GM18868 (cell line): ENCODE results near the gene DYNLT2B.
A peak's percentile ranks its signal among the peaks of the same experiment; 100 is the strongest.
"Not testable (repeated sequence)": the region's sequence is repeated elsewhere in the genome, so short reads cannot be mapped to it uniquely, and the experiment has no call there.

Source experiments
- ATAC-seq: cut with Tn5 transposase; IDR thresholded peaks from one replicate; pipeline ENCODE4 v1.9.1; 2021; ENCODE audit warnings: mild to moderate bottlenecking, moderate library complexity; ENCODE audit not compliant: unreplicated experiment

DYNLT2B gene

DNA sequence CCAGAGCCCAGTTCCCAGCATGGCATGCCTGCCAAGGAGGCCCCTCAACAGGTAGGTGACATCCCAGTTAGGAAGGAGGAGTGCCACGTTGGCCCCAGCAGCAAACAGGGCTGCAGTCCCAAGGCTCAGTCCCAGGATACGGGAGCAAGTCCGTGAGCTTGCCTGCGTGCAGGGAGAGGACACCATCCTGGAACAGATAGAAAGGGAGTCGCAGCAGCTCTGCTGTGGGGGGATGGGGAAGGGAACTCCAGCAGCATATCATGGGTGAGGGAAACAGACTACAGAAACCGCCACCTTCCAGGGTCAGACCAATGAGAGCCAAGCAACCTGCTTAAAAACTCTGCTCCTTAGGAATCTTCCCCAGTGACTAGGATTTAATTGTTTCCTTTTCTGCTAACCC, 9.4 kb upstream of the DYNLT2B start:
- no peak for ATAC-seq

DNA sequence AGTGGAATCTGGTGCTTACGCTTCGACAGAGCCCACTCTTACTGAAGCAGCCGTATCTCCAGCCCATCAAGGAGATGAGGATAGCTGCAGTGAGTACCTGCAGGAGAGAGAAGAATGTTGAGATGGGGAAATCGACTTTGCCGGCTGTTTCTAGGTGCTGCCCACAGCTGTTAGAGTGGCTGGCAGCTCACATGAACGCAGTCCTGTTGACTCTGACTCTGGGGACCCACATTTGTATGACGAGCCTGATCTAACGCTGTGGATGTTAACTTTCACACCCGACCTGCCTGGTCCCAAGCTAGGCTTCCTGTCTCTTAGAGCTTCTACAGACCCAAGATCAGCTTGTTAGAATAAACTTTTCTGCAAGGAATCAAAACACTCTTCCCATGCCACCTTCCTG, 8.9 kb upstream of the DYNLT2B start:
- ATAC-seq = no peak

DNA sequence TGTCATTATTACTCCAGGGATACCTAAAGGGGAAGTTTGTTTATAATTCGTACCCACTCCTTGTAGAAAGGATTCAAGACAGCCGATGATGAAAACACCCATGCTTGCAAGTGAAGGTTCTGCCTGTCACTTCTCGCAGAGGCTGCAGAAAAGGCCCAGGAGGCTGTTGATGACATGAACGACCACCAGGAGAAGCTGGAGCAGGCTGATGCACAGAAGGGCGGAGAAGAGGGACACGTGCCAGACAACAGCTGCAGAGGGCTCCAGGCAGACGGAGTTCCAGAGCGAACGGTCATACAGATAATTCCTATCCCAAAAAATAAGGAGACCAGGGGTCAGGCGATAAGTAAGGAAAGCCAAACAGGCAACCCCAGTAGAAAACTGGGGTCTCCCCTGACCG, 5.7 kb upstream of the DYNLT2B start:
- no peak for ATAC-seq

DNA sequence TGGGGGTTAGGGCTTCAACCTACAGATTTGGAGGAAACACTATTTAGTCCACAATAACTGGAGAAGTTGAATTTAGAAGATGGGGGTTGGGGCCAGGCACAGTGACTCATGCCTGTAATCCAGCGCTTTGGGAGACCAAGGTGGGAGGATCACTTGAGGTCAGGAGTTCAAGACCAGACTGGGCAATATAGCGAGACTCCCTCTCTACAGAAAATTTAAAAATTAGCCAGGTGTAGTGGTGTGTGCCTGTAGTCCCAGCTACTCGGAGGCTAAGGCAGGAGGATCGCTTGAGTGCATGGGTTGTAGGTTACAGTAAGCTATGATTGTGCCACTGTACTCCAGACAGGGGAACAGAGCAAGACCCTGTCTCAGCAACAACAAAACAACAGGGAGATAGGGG, 5.0 kb upstream of the DYNLT2B start:
- ATAC-seq = no peak

DNA sequence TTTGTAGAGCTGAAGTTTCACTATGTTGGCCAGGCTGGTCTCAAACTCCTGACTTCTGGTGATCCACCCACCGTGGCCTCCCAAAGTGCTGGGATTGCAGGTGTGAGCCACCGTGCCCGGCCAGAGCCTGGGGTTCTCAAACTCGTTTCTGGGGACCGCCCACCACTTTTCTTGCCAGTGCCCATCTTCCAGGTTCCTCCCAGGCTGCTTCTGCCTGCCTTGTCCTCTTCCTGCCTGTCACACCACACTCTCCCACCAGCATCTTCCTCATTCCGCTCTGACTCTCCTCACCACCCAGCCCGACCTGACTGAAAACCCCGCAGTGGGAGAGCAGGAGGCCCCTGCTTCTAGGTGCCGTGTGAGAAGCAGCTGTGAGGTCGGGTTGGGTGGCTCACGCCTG, 3.1 kb upstream of the DYNLT2B start:
- ATAC-seq = no peak

DNA sequence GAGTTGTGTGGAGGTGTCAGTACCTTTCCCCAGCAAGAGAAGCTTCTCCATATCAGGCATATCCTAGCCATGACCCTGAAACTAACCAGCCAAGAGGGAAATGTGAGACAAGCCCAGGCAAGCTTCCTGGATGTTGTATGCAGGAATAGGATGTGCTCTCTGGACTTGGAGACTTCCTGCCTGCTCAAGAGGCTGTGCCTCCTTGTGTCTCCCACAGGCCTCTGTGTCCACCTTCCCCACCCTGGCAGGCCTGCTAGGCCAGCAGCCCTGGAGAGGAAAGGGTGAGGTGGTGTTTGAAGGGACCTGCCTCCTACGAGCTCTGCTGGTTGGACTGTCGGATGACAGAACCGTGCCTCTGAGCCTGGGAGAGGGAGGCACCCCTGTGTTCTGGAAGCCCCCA, 2.1 kb upstream of the DYNLT2B start:
- ATAC-seq = no peak

DNA sequence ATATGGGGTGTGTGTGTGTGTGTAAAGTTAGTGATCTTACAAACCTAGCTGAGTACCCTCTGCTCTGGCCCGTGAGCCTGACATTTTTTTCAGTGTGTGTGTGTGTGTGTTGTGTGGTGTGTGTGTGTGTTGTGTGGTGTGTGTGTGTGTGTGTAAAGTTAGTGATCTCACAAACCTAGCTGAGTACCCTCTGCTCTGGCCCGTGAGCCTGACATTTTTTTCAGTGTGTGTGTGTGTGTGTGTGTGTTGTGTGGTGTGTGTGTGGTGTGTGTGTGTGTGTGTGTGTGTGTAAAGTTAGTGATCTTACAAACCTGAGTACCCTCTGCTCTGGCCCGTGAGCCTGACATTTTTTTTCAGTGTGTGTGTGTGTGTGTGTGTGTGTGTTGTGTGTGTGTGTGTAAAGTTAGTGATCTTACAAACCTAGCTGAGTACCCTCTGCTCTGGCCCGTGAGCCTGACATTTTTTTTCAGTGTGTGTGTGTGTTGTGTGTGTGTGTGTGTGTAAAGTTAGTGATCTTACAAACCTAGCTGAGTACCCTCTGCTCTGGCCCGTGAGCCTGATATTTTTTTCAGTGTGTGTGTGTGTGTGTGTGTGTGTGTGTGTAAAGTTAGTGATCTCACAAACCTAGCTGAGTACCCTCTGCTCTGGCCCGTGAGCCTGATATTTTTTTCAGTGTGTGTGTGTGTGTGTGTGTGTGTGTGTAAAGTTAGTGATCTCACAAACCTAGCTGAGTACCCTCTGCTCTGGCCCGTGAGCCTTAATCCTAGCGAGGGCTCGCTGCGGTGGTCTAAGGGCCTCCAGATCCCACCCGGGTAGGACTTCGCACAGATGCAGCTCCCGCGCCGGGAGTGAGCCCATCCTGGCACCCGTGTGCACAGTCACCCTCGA, 997 bp downstream of the DYNLT2B start:
- ATAC-seq = not testable (repeated sequence)

DNA sequence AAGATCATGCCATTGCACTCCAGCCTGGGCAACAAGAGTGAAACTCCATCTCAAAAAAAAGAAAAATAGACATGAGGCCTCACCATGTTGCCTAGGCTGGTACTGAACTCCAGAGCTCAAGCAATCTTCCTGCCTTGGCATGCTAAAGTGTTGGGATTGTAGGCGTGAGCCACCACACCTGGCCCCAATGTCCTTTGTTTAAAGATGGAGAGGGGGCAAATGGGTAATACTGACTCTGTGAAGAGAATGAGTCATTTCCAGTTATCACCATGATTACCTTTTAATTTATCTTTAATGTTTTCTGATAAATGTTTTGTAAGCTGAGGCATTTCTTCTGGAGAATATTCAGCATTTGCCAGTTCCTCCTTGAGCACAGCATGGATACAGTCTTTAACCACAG, 2.2 kb downstream of the DYNLT2B start:
- ATAC-seq = no peak

DNA sequence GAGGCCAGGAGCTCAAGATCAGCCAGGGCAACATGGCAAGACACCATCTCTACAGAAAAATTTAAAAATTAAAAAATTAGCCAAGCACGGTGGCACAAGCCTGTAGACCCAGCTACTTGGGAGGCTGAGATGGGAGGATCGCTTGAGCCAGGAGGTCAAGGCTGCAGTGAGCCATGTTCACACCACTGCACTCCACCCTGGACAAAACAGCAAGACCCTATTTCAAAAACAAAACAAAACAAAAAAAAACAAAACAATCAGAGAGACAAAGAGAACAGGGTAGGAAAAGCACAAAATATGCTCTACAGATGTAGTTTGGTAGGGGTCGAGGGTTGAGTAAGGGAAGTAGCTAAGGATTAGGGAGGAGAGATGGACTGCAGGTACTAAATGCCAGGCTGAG, 3.4 kb downstream of the DYNLT2B start:
- no peak for ATAC-seq

DNA sequence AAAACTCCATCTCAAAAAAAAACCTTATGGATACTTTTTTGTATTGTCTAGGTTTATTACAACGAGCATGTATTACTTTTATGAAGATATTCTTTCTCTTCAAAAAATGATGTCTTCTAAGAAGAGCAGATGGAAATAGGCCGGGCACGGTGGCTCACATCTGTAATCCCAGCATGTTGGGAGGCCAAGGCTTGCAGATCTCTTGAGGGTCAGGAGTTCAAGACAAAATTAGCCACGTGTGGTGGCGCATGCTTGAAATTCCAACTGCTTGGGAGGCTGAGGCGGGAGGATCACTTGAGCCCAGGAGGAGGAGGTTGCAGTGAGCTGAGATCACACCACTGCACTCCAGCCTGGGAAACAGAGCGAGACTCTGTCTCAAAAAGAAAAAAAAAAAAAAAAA, 4.0 kb downstream of the DYNLT2B start:
- not testable (repeated sequence) for ATAC-seq

DNA sequence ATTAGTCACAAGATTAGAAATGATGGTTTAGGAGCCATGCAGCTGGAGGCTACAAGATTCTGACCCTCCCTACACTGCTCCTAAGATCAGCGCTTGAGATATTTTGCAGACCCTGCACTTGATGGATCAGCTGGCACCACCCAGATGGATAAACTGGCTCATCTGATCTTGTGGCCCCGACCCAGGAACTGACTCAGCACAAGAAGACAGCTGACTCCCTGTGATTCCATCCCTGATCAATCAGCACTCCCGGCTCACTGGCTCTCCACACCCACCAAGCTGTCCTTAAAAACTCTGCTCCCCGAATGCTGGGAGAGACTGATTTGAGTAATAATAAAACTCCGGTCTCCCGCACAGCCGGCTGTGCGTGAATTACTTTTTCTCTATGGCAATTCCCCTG, 15.1 kb downstream of the DYNLT2B start:
- not testable (repeated sequence) for ATAC-seq

DNA sequence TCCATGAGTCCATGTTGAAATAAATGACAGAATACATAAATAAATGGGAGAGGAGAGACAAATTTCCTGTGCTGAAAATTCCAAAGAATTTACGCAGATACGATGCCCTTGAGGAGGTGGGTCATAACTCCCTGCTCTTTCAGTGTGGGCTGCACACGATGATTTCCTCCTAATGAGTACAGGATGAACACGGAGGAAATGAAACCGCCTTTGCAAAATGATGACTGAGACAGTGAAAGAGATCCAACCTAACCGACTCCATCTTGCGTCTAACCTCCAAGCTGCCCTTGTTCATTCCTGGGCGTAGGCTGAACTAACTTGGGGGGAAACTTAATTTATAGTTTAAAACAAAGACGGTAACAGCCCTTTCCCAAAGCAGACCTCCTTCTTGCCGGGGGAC, 15.5 kb downstream of the DYNLT2B start:
- ATAC-seq = not testable (repeated sequence)

DNA sequence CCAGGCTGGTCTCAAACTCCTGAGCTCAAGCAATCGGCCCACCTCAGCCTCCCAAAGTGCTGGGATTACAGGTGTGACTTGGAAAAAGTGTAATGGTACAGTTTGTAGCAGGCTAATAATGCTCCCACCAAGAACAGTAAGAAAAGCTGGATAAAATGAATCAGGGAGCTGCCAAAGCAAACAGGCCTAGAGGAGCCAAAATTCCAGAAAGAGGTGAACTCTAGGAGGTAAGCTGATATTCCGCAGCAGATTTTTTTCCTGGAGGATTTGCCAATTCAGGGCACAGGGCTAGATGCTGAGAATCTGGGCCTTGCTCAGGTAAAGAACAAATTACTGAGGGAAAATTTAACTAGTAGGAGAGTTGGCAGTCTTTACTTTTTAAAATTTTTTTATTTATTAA, 19.5 kb downstream of the DYNLT2B start:
- ATAC-seq = no peak

DNA sequence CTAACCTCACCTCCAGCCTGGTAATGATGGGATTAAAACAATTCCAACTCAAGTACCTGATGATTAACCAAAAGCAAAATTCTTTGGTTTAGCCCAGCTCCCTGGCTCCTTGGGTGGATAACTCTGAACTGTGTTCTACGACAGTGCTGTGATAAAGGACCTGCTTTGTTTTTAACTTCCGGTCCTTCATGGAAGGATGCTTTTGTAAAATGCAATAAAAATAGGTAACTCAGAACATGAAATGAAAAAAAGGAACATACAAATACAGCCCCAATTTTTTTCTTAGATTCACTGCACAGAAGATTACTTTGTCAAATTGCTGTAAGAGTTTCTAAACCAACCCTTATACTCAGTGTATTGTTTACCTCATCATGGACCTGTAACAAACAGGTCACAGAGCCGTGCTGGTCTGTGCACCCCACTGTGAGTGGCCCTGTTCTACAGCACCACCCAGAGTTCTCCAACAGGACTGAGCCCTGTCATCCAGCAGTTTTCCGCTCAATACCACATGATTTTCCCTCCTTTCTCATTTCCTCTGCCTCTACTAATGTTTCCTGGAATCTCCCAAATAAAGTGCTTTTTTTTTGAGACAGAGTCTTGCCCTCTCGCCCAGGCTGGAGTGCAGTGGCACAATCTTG, 25.6 kb downstream of the DYNLT2B start:
- no peak for ATAC-seq

DNA sequence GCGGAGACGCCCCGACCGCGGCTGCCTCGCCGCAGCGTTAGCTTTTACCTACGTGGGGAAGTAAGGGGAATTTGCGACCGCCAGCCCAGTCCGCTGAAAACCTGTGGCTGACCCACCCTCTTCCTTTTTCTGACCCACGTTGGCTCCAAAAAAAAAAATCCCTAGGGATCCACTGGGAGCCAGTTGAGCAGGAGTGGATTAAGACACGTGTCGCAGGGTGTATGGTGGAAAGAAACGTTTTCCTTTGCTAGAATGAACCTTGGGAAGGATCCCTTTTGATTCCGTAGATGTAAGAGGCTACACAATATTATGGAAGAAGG, 29.9 kb downstream of the DYNLT2B start:
- peak; percentile 22 for ATAC-seq

DNA sequence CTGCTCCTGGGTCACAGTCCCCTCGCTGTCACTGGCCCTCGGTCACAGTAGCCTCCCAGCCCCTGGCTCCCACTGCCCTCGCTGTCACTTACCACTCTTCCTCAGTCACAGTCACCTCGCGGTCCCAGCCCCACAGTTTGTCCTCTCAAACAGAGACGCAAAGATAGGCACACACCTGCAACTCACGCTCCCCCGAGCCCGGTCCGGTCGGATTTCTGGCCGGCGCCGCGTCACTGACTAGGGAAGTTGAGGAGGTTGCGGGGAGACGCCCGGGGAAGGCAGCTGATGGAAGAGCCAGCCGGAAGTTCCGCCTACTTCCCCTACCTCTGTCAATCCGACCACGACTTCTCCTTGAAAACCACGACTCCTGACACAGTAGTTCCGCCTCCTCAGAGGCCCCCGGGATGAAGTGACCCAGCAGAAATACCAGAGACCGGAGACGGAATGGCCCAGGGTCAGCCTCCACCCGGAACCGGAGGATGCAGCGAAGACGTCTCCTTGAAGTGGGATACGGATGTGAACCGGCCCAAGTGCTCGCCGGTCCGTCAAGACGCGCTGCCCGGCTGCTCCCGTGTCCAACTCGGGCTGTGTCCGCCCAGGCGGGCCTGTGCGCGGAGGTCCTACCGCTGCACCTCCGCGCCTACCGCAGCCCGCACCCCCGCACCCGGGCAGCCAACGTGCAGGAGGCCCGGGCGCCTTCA, 30.4 kb downstream of the DYNLT2B start, which contains the start of gene PCYT1A:
Gene PCYT1A (minus strand): TSS at position 287 of the 701 bp plus-strand sequence. CDS start 17,195 bp downstream, outside the sequence.
- ATAC-seq = peak; percentile 86

DNA sequence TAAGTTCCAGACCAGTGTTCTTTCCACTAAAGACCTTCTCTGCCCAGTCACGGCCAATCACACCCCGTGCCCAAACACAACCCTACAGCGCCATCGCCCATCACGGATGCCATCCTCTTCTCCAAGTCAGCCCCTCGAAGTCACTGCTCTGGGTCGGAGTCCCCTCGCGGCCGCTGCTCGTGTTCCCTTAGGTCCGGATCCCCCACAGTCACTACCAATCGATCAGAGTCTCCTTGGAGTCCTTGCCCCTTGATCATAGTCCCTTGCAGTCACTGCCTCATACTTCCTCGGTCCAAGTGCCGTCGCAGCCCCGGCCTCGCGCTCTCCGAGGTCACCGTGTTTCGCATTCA, 31.0 kb downstream of the DYNLT2B start:
- peak; percentile 15 for ATAC-seq

DNA sequence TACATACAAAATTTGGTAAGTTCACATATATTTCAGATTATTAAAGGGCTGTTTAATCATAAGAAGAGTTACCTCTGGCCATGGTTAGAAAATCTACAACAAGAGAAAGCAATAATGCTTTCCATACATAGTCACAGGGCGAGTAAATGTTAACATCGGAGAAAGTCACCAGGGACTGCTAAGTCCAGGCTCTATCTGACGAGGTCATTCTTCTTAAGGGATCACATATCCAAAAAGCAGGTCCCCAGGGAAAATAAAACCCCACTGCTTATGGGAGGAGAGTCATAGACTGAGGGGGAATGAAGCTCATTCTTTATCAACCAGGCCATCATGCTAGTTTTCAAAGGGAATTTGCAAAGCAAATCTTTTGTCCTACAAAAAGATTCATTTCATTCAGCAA, 33.6 kb downstream of the DYNLT2B start:
- ATAC-seq = no peak

DNA sequence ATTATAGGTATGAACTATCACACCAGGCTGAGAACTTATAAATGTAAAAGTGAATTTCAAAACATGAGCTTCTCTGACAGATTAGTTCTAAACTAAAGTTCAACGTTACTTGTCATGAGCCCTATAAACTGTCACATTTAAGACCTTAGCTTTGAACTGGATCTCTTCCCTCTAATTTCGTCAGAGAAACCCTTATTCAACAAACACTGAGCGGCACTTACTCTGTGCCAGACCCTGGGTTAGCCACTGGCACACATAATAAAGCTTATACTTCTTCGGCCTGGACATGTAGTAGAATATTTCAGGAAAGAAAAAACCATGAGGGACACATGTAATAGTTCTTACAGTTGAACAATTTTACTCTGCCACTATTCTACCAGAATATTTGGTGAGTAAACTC, 36.1 kb downstream of the DYNLT2B start:
- no peak for ATAC-seq

DNA sequence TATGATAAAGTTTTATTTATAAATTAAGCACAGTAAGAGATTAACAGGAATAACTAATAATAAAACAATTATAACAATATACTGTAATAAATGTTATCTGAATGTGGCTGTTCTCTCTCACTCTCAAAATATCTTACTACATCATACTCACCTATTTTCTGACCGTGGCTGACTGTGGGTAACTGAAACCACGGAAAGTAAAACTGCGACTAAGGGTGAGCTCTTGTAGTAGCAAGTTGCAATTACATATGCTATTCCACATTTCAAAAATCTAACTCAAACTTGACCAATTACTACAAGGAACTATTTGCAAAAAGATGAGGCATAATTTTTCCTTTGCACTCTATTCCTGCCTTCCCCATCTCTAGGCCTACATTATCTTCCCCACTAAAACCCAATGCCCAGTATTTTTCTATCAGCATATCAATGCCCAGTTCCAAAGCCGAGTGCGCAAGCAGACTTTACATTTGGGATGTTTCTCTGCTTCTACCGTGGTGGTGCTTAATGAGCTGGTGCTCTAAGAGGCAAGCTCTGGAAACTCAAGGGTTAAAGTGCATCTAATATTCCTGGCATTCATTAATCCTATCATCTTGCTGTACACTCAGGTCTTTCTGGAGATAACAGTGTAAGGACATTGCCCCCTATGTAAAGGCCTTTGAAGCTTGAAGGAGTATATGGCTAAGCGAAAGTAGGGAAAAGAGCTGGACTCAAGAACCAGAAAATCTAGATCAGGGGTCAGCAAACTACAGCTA, 37.2 kb downstream of the DYNLT2B start:
- ATAC-seq = peak; percentile 67

DNA sequence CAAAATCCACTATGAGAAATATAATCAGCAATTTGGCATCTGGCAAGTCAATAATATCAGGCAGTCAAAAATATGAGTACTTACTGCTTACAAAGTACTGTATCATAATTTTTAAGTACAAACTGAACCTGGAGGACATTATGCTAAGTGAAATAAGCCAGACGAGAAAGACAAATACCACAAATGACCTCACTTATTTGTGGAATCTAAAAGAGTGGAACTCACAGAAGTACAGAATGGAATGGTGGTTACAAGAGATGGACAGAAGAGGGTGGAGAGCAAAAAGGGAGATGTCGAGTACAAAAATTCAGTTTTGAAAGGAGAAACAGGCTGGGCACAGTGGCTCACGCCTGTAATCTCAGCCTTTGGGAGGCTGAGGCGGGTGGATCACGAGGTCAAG, 42.9 kb downstream of the DYNLT2B start:
- ATAC-seq = no peak
